Glomerular visceral epithelial cell (primary cell): ENCODE results near the gene ABI1.

ENCODE experiments used
- DNase-seq: peaks from one replicate; pipeline ENCODE4 v3.0.0-alpha.2; 2016; ENCODE audit errors: extremely low spot score

The ABI1 gene

DNA sequence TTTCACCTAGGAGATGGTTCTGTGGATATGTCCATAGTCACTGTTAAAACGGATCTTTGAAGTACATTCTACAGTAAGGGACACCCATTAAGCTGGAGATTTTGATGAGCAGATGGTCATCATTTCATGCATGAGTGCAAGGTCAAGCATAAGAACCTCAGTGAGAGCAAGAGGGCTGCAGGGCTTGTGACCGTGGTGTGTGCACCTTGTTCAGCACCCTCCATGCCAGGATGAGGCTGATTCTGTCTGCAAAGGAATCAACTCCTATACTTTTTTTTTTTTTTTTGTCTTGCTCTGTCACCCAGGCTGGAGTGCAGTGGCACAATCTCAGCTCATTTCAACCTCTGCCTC, 145.6 kb downstream of the ABI1 start:
- no peak for DNase-seq

DNA sequence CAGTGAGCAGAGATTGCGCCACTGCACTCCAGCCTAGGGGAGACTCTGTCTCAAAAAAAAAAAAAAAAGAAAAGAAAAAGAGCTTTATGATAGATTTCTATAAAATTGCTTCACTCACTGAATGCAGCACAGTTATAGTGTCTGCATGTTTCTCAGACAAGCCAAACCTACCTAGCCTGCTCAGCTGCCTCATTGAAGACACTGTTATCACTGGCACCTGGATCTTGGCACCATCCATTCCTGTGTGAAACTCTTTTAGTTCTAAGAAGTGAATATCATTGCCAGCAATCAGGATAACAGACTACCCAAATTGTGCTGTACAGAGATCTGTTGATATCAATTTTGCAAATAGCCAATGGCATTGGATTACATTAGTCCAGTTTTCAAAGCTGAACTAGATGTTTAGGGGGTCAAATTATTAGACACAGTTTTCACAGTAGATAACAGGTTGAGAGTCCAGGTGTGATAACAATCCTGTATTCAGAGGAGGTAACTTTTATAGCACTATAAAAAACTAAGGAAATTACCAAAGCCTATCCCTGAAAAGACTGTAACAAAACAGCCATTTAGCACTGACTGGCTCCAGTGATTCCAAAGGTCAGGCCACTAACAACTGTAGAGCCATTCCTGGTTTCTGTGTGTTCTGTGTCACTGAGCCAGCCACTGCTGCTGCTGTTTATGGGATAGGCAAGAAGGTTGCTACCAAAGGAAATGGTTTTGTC, 146.2 kb downstream of the ABI1 start:
- no peak for DNase-seq

DNA sequence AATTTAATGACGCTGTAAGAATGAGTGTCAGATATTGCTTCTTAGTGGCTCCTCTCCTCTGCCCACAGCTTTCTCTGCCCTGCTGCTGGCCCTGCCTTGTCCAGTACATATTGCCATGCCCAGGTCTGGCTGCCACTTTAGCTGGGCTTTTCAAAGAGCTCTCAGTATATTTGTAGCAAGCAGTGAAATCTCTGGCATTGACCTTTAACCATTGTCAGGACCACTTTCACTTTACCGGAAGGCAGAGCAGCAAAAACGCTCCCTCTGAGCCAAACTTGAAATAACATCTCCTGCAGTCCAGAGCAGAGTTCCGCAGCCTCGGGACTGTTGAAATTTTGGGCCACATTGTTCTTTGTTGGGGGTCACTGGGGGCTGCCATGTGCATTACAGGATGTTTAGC, 149.4 kb downstream of the ABI1 start:
- no peak for DNase-seq

DNA sequence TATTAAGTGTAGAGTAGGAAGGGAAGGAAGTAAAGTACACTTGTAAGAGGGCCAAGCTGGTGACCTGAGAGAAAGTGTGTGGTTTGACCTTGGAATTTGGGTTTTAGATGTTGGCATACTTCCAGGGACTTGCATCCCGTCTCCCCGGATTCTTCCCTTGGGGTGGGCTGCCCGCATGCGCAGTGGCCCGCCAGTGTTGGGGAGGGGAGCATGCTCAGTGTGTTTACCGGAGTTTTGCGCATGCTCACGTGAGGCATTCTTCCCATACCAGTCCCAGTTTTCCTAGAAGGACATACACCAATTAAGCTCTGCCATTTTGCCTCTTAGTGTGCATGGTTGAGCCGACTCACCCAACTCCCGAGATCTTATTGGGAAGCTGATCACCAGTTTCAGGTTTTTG, 153.8 kb downstream of the ABI1 start:
- no peak for DNase-seq

GRCh38 chr10:26706206-26706605, 154.6 kb downstream of the ABI1 start:
- no peak for DNase-seq

DNA sequence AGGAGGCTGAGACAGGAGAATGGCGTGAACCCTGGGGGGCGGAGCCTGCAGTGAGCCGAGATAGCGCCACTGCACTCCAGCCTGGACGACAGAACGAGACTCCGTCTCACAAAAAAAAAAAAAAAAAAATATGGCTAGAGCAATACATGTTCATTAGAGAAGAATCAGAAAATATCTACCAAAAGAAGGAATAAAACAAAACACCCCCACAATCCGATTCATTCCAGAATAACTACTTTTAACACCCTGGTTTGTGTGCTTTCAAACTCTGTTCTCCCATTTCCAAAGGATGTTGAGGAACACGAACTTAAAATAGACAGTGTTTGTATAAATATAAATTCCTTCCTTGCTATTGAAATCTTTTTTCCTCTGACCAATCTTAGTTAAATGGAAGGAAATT, 156.8 kb downstream of the ABI1 start:
- DNase-seq: no peak

DNA sequence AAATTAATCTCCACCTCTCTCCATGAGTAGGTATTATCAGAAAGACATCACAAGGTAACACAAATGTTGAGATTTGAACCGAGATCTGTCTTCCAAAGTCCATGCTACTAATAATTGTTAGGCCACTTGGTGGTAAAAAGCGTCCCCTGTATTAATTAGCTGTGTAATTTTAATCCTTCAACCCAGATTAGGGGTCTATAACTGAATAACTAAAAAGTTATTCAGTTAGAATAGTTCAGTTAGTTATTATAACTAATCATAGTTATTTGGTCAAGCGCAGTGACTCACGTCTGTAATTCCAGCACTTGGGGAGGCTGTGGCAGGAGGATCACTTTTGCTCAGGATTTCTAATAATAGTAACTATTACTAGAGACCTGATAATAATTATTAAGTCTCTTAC, 157.7 kb downstream of the ABI1 start:
- peak; percentile 23 for DNase-seq

GRCh38 chr10:26700884-26701630, 159.7 kb downstream of the ABI1 start:
- DNase-seq: no peak

DNA sequence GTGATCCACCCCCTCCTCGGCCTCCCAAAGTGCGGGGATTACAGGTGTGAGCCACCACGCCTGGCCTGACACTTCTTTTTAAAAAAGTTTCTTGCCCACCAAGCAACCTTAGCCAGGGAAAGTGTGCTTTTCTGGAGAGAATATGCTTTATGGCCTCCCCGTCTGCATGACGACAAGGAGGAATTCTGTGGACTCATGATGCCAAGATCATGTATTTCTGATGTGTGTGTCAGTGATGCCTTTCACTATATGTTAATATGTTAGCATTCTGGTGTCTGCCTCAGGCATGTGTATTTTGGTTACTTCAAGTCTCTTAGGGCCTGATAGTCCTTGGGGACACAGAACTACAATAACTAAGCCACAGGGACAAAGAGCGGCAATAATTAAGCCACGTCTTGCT, 161.1 kb downstream of the ABI1 start:
- DNase-seq: no peak

DNA sequence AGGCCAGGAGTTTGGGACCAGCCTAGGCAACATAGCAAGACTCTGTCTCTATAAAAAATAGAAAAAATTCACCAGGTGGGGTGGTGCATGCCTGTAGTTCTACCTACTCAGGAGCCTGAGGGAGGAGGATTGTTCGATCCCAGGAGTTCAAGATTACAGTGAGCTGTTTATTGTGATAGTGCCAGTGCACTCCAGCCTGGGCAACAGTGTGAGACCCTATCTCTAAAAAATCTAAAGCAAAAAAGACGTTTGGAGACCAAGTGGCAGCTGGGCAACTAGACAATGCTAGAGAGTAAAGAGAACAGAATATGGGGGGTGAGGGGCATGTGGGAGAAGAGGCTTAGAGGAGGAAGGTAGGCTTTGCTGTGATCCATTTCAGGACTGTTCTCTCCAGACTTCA, 161.8 kb downstream of the ABI1 start:
- DNase-seq: no peak

GRCh38 chr10:26697922-26698608, 162.7 kb downstream of the ABI1 start:
- DNase-seq: no peak

DNA sequence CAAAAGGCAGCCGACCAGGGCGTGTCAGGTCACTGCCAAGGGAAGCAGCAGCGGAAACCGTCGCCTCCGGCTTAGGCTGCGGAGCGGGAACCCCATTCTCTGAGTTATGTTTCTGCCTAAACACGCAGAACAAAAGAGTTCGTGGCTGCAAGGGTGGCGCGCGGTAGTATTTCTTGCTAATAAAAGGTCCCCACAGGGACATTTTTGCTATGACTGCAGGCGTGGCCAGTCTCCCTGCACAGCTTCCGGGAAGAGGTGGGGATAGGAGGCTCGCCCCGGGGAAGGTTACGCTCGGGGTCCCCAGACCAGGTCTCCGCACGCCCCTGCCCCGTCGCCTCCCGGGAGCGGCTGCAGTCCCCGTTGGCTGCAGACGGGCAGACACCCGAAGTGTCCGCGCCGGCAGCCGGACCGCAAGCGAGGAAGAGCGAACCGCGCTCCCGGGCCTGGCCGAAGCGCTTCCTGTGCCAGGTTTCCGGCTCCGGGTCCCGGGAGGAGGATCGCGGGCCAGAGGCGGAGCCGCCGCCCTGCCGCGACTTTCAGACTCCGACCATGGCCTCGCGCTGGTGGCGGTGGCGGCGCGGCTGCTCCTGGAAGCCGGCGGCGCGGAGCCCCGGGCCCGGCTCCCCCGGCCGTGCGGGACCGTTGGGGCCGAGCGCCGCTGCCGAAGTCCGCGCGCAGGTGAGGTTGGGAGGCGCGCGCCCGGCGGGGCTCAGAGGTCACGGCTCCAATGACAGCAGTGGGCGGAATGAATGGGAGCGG, 163.4 kb downstream of the ABI1 start, which contains the start of gene PDSS1:
Gene PDSS1 (plus strand): TSS at position 539 of the 759 bp plus-strand sequence. CDS start 11 bp downstream, at position 550.
- peak; percentile 63 for DNase-seq

DNA sequence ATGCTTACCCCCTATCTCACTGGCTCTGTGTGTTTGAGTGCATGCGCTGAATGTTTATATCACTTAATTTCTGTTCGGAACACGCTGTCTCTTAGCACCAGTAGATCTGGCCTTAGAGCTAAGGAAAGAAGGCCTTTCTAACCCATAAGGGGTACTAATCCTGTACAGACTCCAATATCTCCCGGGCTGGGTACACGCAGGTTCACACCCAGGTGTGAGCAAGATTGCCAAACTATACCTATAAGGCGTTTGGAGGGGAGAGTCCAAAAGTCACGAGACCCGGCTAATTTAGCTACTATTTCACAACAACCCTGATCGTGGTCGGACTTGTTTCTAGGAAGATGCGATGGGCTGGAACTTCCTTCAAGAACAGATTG, 164.0 kb downstream of the ABI1 start:
- no peak for DNase-seq
